GM18868 (cell line): ENCODE measurements around the gene ATAT1.
A peak's percentile ranks its signal among the peaks of the same experiment; 100 is the strongest.

Experiments used
- ATAC-seq: cut with Tn5 transposase; IDR thresholded peaks from one replicate; pipeline ENCODE4 v1.9.1; 2021; ENCODE audit warnings: mild to moderate bottlenecking, moderate library complexity; ENCODE audit not compliant: unreplicated experiment

ATAT1 gene

DNA sequence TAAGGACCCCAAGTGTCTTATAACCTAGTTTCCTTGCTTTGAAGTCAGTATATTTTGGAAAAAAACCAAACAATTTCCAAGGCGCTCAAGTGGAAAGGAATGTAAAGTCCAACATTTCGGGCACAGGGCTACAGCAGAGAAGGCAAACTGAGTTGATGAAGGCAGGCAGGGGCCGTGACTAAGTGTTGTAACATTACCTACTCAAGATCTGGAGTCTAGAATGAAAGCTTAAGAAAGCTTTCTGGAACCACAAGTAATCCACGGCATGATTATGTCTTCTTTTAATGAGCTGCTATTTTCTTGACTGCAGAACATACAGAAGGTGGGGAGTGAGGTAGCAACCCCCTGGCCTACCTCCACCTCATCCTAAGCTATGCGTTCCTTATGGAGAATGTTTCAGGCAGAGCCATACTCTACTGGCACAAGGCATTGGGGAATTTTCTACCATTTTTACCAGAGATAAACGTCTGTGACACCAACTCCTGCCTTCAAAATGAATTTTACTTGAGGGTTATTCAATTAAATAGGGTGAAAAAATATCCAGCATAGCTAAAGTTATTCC is 13.9 kb upstream of the ATAT1 start:
- ATAC-seq, result no peak

- ATAC-seq, result no peak
Measured at GRCh38 chr6:30613251-30614043, 13.2 kb upstream of the ATAT1 start.

DNA sequence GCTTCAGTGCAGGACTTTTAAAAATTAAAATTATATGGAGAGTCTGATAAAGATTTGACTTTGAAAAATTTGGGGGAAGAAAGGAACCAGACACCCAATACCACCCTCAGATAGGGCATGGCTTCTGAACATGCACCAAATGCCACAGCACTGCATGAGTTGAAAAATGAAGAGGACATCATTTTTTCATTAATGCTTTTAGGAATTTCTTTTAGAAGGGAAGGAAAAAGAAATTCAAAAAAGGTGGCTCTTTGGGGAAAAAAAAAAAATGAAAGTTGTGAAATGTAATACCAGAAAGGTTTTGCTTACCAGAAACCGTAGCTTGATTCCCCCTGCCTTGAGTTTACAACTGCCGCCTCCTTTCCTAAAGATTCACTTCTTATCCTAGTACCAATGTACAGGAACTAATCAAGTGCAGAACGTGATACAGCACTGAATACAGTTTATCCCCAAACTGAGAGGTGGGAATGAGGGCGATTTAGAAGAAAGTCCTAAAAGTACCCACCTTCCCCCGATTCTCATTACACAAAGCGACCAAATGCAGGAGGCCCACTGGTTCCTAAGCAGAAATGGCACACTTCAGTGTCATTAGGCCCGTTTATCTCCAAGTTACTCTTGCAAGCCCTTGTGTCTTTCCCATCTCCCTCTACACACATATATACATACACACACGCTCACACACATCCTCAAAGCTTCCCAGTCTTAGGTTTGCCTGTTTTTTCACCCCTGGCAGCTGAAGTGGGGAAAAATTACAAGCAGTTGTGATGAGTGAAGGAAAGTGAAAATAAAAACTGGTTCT is 12.4 kb upstream of the ATAT1 start:
- no peak for ATAC-seq

- peak; percentile 51 for ATAC-seq
Measured at GRCh38 chr6:30614843-30615218, 11.8 kb upstream of the ATAT1 start.

GRCh38 chr6:30615219-30615957 is 11.3 kb upstream of the ATAT1 start:
- ATAC-seq, result no peak

DNA sequence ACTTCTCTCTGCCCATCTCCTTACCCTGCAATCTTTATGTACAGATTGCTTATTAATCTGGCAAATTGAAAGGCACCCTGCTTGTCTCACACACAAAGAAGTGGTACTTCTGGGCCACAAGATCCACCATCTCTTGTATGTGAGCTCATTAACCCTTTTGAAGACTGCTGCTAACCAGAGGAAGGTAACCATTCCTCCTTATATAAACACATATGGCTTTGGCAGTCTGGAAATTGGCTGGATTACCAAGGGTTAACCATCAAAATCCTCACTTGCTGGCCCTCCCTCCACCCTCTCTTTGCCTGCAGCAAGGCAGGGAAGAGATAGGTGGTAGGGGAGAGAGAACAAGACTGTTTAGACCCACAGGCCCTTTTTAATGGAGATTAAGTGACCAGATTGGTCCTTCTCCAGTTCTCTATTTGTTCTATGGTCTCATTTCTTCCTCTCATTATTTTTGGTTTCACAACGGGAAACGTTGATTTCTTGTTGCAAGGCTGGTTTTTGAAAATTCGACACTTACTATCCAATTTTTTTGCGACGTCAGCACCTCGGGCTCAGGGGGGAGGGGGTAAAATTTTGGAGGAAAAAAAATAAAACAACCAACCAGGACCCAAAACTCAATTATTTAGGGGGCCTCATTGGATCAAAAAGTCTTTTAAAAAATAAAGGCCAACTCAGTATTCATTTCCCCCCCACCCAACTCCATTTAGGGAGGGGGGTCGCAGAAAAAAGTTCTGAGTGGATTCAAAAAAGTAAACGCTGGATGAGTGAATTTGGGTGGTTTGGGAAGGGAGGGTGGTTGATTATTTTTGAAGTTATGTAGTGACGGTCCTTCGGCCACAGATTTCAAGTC is 10.5 kb upstream of the ATAT1 start:
- no peak for ATAC-seq

GRCh38 chr6:30616811-30617564 is 9.7 kb upstream of the ATAT1 start, which contains the start of gene PPP1R10:
Gene PPP1R10 (minus strand): TSS chr6:30617243. CDS start chr6:30609944, 7,299 bp downstream.
- ATAC-seq, result peak; percentile 74

DNA sequence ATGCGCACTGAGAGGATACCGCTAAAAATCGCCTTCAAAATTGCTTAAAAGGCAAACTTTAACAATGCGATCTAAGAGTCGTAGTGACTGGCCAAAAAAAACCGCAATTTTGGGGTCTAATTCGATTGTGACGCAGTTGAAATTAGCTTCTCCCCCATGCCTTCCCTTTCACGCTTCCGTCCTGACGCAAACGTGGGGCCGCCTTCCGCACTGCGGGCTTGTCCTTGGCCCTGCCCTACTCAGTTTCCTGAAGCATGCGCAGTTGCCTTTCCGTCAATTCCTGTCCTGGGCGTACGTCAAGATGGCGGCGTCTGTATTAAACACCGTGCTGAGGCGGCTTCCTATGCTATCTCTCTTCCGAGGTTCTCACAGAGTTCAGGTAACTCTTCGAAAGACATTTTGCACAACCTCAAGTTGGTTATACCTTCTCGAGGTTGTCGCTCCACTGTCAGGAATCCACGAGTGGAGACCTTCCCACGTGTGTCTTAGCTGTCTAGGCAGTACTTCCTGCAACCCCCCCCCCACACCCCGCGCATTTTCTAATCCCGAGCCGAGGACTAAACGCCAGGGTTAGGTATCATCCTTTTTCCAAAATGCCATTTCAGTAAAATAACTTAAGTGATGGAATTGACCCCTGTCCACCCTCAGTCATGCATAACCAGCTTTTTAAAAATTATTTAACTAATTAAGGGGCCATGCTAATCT is 9.0 kb upstream of the ATAT1 start, which contains the start of gene MRPS18B:
TSS of gene MRPS18B (plus strand) at position 276 of the 705 bp plus-strand sequence. CDS start at position 302, 26 bp downstream.
- ATAC-seq, result peak; percentile 71

- ATAC-seq, result no peak
Measured at GRCh38 chr6:30618270-30618797, 8.3 kb upstream of the ATAT1 start.

- ATAC-seq, result no peak
Measured at GRCh38 chr6:30619561-30619960, 7.1 kb upstream of the ATAT1 start.

DNA sequence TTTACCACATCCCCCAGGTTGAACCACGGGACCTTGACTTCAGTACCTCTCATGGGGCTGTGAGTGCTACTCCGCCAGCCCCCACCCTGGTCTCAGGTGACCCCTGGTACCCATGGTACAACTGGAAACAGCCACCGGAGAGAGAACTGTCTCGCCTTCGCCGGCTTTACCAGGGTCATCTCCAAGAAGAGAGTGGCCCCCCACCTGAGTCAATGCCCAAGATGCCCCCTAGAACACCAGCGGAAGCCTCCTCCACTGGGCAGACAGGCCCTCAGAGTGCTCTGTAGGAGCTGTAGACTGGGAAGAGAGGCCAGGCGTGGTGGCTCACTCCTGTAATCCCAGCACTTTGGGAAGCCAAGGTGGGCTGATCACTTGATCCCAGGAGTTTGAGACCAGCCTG is 1.2 kb upstream of the ATAT1 start:
- ATAC-seq, result no peak

DNA sequence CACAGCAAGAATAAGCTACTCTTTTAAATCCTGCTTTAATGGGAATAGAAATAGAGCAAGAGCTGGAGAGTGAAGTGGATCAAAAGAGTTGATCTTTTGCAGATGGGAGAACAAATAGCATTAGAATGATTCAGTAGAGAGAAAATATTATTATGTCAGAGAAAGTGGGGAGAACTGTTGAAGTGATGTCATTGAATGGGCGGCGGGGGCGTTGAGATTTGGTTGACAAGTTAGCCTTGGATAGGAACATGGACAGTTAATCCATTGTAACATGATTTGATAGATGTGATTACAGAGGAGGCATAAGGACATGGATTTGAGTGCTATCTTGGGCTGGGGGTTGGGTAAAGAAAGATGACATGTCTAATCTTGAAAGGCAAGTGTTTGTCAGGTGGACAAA is 9.2 kb downstream of the ATAT1 start:
- ATAC-seq, result no peak

DNA sequence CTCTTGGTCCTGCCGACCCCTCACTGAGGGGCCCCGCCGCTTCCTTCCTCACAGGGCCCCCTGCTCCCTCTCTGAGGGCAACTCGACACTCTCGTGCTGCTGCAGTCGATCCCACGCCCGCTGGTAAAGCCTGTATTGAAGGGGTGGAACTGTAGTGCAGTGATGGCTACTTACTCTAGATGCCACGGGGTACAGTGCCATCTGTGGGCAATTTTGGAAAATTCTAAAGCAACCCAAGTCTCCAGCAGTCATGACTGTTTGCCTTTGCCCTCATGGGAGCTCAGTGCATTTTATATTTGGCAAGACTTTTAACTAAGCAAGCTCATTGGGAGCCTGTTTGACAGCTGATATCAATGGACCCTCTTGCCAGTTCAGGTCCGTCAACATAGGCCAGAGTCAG is 13.8 kb downstream of the ATAT1 start:
- ATAC-seq, result no peak

DNA sequence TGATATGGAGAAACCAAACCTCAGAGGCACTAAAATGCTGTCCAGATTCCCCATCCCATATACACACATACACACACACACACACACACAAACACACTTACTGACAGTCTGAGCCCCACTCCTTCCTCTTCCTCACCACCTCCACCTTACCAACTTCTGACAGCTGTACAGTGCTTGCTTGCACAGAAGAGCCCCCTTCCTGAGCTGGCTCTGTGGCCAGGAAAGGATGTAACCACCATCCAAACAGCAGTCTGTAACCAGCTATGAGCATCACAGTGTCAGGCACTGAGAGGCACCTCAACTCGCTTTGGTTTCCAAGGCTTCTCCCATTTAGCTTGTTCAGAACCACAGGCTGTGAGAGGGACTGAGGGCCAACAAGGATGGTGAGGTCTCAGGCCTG is 14.4 kb downstream of the ATAT1 start:
- no peak for ATAC-seq

DNA sequence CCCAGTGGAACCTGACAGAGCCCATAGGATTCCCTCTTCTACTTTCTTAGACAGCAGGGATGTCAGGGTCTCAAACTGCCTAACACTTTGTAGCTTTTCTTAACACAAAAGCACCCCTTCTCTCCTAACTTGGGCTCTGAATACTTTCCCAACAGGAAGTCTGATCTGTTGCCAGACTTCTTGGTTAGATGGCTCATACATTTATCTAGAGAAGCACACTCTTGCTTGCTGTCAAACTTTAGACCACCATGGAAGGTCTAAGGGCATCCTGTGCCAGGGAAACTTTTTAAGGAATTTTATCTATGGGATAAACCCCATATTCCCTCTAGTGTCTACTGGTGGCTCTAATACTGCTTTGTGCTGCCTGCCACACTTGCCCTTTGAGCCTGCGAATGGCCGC is 17.0 kb downstream of the ATAT1 start:
- ATAC-seq, result no peak

- ATAC-seq, result no peak
Measured at GRCh38 chr6:30644769-30645168, 18.1 kb downstream of the ATAT1 start.

- ATAC-seq, result no peak
Measured at GRCh38 chr6:30645989-30646388, 19.3 kb downstream of the ATAT1 start.

DNA sequence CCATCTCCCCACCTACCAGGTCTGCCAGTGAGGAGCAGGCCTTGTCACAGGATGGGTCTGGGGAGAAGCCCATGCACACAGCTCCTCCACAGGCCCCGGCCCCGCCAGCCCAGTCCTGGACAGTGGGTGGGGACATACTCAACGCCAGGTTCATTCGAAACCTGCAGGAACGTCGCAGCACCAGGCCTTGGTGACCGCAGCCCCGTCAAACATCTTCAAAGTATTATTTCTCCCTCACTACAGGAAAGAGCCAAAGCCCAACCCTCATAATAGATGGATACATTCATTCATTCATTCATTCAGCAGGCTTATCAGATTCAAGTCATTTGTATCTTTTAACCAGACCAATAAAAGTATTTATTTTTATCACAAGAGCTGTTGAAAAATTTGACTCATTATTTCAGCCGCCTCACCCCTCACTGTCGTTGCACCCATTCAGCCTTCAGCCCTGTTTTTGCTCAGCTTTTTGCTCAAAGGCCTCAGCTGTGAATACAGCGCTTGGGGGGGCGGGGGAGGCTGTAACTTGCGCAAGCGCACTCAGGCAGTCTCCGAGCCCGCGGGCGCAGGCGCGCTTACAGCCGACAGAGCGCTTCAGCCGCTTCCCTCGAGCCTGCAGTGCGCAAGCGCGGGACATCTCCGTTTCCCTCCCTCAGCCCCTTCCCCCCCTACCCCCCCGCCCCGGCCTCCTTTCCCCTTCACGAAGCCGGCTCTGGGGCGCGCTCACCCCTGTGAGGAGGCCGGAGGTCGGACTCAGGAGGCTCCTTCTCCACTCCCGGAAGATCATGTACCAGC is 20.0 kb downstream of the ATAT1 start, which contains the start of gene C6orf136:
TSS of gene C6orf136 (plus strand) at position 684 of the 792 bp plus-strand sequence. CDS start at position 783, 99 bp downstream.
- peak; percentile 70 for ATAC-seq
